ENCODE results near the gene CACNB2. TPM values are rescaled to one million over a fixed set of nuclear protein-coding genes. Genes with fewer than 3 reads are reported as not detected.

The CACNB2 gene
- total and polyA plus RNA-seq, 10 of the 15 experiments (the other 5 are each of a cell fraction or from before 2014, with no cell fraction given), result 0.62 to 8.1 (median 1.2) TPM

DNA sequence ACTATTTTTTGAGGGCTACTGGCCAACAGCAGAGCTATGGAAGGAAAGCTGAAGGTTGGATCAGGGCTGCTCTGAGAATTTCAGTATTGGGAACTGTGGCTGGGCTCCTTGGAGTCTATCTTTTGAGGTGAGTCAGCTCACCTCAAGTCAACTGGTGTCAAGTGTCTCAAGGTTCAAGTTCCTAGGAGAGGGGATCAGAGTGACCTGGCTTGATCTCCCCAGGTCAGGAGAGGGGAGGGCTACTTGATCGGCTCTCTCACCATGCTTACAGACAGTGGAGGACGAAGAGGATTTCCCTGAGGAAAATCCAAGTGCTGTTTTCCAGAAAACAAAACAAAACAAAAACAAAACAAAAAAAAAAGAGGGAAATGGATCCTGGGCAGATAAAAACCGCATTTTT is 132.8 kb downstream of the CACNB2 start:
- SMC1A ChIA-PET (ENCODE audit: uncharacterized antibody, unreplicated experiment), result interaction anchor here (1.2 kb wide), 1 partner anchor 200 kb away, joined by 3 read pairs; no protein-coding TSS in a partner anchor
- H3K27me3 ChIP-seq (replicated peaks in 1 of 2; ENCODE audit: control insufficient read depth in 2 of 2, insufficient read depth in 2 of 2, low read length in 1 of 2), result no peaks in the 10 kb centered on the region; a peak in 1 of 4 replicates
- intact Hi-C loops (cut with micrococcal nuclease; ENCODE audit: unreplicated experiment), result no loop called here
- RAD21 ChIA-PET (ENCODE audit: unreplicated experiment), result interaction anchor here (1.6 kb wide), 1 partner anchor 12 kb away, joined by 3 read pairs; no protein-coding TSS in a partner anchor
- no peaks in the 10 kb centered on the region for H4K20me1 ChIP-seq (ENCODE audit: control insufficient read depth, insufficient read depth)
- H3K4me3 ChIP-seq, result no peak overlapping the region
- no peak overlapping the region for H2AFZ ChIP-seq (ENCODE audit: control insufficient read depth, low read depth, low read length)
- DNase-seq (ENCODE audit: low read depth, low spot score) (no peak), ATAC-seq (no peak), FAIRE-seq (no peak)
- no peak overlapping the region for H3K27ac ChIP-seq (ENCODE audit: control insufficient read depth, insufficient read depth)
- H3K79me2 ChIP-seq (ENCODE audit: control insufficient read depth, insufficient read depth, low read length), result no peaks in the 10 kb centered on the region
- no peaks in the 10 kb centered on the region for H3K36me3 ChIP-seq (ENCODE audit: control insufficient read depth in 2 of 2, insufficient read depth in 2 of 2, low read length in 1 of 2)
- H3K4me1 ChIP-seq (ENCODE audit: control insufficient read depth, insufficient read depth, low read length), result no peaks in the 10 kb centered on the region
- CTCF ChIA-PET, result interaction anchor here (1.0 kb wide), 1 partner anchor 12 kb away, joined by 3 read pairs; no protein-coding TSS in a partner anchor
- POLR2A ChIA-PET, result no interaction called here
- TF ChIP-seq FOXM1 (IDR thresholded peaks at IDR 0.05; ENCODE audit: low read depth, low read length) (no peak), ZNF274 (IDR thresholded peaks at IDR 0.05; ENCODE audit: insufficient read depth, insufficient read length) (no peak), BRCA1 (IDR thresholded peaks at IDR 0.05; ENCODE audit: low read depth, low read length) (no peak), TCF3 (IDR thresholded peaks at IDR 0.05; ENCODE audit: borderline replicate concordance, insufficient read depth, low read depth, low read length) (no peak), WRNIP1 (IDR thresholded peaks at IDR 0.05; ENCODE audit: borderline replicate concordance, low read depth, low read length) (no peak), POU2F2 (IDR thresholded peaks at IDR 0.05; ENCODE audit: borderline replicate concordance, low read depth, low read length) (no peak), USF2 (IDR thresholded peaks at IDR 0.05; ENCODE audit: borderline replicate concordance, low read depth, low read length) (no peak), RUNX3 (IDR thresholded peaks at IDR 0.05; ENCODE audit: low read length) (no peak), SUZ12 (IDR thresholded peaks at IDR 0.05; ENCODE audit: unreplicated experiment) (no peak), IKZF2 (IDR thresholded peaks at IDR 0.05) (no peak), EZH2 (IDR thresholded peaks at IDR 0.05; ENCODE audit: borderline replicate concordance, control insufficient read depth, low read depth, low read length) (no peak), CTCF (IDR thresholded peaks at IDR 0.05 in 2 of 3, conservative IDR thresholded peaks at IDR 0.05 in 1 of 3; ENCODE audit: control insufficient read depth in 2 of 3, extremely low read depth in 1 of 3, insufficient read depth in 1 of 3, low read depth in 3 of 3, low read length in 3 of 3) (no peak), SMAD1 (IDR thresholded peaks at IDR 0.05; ENCODE audit: low read depth, partially characterized antibody) (no peak)
- no peak overlapping the region for H3K9ac ChIP-seq (ENCODE audit: control insufficient read depth, insufficient read depth, low read length)
- no TSS peak for BruUV-seq (replicated peaks)
- in situ Hi-C loops (cut with MboI), result no loop called here
- H3K9me3 ChIP-seq (replicated peaks; ENCODE audit: control insufficient read depth, insufficient read depth, low read length), result no peaks in the 10 kb centered on the region; the same call in 2 of the 3 replicates
- H3K4me2 ChIP-seq (ENCODE audit: control insufficient read depth, insufficient read depth), result no peak overlapping the region
- WGBS (ENCODE audit: insufficient coverage, insufficient replicate concordance, low lambda C conversion rate, missing lambda C conversion rate), result 25% methylated on average over 3 of the region's 3 CpGs

Measured in GM12878 (cell line).